Measurements from ENCODE around the gene SMC6. TPM values are rescaled to one million over a fixed set of nuclear protein-coding genes. Genes with fewer than 3 reads are reported as not detected.

Gene SMC6
- total RNA-seq, 2 donors from 2014 or later, result 9.9 to 11.9 TPM

DNA sequence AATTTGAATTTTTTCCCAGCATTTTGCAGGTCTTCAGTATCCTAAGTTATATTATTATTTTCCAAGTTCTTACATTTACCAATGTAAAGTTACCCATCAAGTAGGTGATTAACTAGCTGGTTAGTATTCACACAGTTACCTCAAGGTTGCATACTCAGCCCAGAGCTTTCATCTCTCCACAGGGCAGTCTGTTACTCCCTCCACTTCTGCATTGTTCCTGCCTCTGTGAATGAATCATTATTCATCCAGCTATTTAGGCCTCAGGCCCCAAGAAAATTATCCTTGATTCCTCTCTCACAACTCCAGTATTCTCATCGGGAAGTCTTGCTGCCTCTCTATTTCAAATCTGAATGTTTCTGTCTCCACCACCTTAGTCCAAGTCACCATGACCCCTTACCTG, 92.2 kb downstream of the SMC6 start:
- no peak overlapping the region for H3K4me3 ChIP-seq
- no peak for TF ChIP-seq POLR2A (IDR thresholded peaks at IDR 0.05)
- TF ChIP-seq, protein P1, sequence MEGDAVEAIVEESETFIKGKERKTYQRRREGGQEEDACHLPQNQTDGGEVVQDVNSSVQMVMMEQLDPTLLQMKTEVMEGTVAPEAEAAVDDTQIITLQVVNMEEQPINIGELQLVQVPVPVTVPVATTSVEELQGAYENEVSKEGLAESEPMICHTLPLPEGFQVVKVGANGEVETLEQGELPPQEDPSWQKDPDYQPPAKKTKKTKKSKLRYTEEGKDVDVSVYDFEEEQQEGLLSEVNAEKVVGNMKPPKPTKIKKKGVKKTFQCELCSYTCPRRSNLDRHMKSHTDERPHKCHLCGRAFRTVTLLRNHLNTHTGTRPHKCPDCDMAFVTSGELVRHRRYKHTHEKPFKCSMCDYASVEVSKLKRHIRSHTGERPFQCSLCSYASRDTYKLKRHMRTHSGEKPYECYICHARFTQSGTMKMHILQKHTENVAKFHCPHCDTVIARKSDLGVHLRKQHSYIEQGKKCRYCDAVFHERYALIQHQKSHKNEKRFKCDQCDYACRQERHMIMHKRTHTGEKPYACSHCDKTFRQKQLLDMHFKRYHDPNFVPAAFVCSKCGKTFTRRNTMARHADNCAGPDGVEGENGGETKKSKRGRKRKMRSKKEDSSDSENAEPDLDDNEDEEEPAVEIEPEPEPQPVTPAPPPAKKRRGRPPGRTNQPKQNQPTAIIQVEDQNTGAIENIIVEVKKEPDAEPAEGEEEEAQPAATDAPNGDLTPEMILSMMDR (IDR thresholded peaks at IDR 0.05), result no peak

DNA sequence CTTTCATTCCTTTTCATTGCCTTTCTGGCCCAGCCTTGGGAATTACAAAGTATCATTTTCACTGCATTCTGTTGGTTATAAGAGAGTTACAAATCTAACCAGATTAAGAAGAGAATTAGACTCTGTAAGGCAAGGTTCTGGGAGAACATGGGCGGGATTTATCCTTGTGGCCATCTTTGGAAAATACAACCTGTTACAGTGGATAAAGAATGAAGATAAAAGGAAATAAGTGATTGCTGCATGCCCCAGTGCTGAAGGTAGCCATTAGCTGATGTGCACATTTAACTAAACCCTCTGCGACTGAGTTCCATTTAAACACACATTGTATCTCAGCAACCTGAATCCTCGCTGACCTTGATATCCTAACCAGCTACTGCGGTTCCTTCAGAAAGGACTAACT, 93.4 kb downstream of the SMC6 start:
- no peak for ATAC-seq
- H3K4me3 ChIP-seq, result no peak overlapping the region
- intact Hi-C loops (cut with DNase I), result no loop called here

More for the DNA sequence above, 92.2 kb downstream of the SMC6 start:
- intact Hi-C loops (cut with DNase I), result no loop called here
- 76 to 86% methylated on average over 1 of the region's 1 CpG for WGBS, 2 donors
- H3K27ac ChIP-seq, result no peak overlapping the region
- H3K4me1 ChIP-seq, result no peaks in the 10 kb centered on the region
- no peaks in the 10 kb centered on the region for H3K36me3 ChIP-seq (replicated peaks in 1 of 2; ENCODE audit: insufficient read depth in 1 of 2, low read depth in 2 of 2)
- H3K9me3 ChIP-seq, result no peaks in the 10 kb centered on the region
- H3K27me3 ChIP-seq, result no peaks in the 10 kb centered on the region
- ATAC-seq, result no peak
- no peak for DNase-seq

DNA sequence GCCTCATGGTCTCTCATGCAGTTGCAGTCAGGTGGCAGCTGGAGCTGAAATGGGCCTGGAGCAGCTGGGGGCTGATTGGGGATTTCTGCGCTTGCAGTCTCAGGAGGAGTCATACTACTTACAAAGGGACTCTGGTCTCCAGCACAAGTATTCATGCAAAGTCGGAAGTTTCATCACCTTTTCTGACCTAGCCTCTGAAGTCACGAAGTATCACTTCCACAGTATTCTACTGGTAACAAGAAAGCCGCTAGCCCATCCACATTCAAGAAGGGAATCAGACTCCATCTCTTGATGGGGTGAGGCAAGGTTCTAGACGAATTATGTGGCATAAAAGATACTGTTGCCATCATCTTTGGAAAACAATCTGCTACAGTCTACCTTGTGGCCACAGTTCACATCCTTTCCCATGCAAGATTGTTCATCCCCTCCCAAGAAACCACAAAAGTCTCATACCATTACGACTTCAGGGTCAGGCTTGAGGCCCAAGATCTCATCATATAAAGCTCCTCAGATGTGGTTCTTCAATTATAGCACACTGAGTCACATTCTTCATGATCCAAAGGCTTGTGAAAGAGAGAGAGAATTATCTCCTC, 95.3 kb downstream of the SMC6 start:
- H3K4me3 ChIP-seq, result no peak overlapping the region
- H3K27ac ChIP-seq, result no peak overlapping the region
- TF ChIP-seq POLR2A (IDR thresholded peaks at IDR 0.05), result no peak
- H3K9me3 ChIP-seq, result no peaks in the 10 kb centered on the region
- no peaks in the 10 kb centered on the region for H3K27me3 ChIP-seq
- DNase-seq, result no peak
- H3K4me1 ChIP-seq, result no peaks in the 10 kb centered on the region
- whole genome bisulfite sequencing, 2 donors, result 84 to 86% methylated on average over 6 of the region's 6 CpGs
- no peaks in the 10 kb centered on the region for H3K36me3 ChIP-seq (replicated peaks in 1 of 2; ENCODE audit: insufficient read depth in 1 of 2, low read depth in 2 of 2)
- ATAC-seq, result no peak
- intact Hi-C loops (cut with DNase I), result no loop called here

More for the DNA sequence above, 93.4 kb downstream of the SMC6 start:
- Histone ChIP-seq H3K27me3 (no peaks in the 10 kb centered on the region), H3K9me3 (no peaks in the 10 kb centered on the region), H3K4me1 (no peaks in the 10 kb centered on the region), H3K36me3 (replicated peaks in 1 of 2; ENCODE audit: insufficient read depth in 1 of 2, low read depth in 2 of 2) (no peaks in the 10 kb centered on the region), H3K27ac (no peak overlapping the region)
- WGBS, 2 donors, result 68 to 84% methylated on average over 4 of the region's 4 CpGs
- TF ChIP-seq, protein P1 (IDR thresholded peaks at IDR 0.05), result no peak
- TF ChIP-seq POLR2A (IDR thresholded peaks at IDR 0.05), result no peak
- no peak for DNase-seq

DNA sequence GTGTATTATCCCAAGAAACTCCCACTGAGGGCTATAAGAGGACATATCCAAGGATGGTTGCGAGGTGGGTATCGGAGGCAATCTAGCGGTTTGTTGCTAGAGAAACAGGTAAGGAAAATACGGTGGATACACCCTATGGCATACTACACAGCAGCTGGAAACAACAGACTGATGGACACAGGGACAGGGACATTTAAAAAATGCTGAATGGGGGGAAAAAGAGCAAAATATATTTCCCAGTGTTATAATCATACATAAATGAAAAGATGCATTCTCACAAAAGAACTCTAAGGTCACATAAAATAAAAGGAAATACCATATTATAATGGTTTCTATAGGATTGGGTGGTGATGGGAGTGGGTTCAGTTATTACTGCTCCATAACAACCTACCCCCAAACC, 95.9 kb downstream of the SMC6 start:
- TF ChIP-seq POLR2A (IDR thresholded peaks at IDR 0.05), result no peak
- TF ChIP-seq, protein P1 (IDR thresholded peaks at IDR 0.05), result no peak
- no peak overlapping the region for H3K27ac ChIP-seq
- no peaks in the 10 kb centered on the region for H3K9me3 ChIP-seq
- H3K4me3 ChIP-seq, result no peak overlapping the region
- H3K36me3 ChIP-seq (replicated peaks in 1 of 2; ENCODE audit: insufficient read depth in 1 of 2, low read depth in 2 of 2), result no peaks in the 10 kb centered on the region
- intact Hi-C loops (cut with DNase I), result no loop called here
- DNase-seq, result no peak
- WGBS, 2 donors, result 87 to 93% methylated on average over 4 of the region's 4 CpGs
- no peaks in the 10 kb centered on the region for H3K4me1 ChIP-seq
- ATAC-seq, result no peak
- H3K27me3 ChIP-seq, result no peaks in the 10 kb centered on the region

DNA sequence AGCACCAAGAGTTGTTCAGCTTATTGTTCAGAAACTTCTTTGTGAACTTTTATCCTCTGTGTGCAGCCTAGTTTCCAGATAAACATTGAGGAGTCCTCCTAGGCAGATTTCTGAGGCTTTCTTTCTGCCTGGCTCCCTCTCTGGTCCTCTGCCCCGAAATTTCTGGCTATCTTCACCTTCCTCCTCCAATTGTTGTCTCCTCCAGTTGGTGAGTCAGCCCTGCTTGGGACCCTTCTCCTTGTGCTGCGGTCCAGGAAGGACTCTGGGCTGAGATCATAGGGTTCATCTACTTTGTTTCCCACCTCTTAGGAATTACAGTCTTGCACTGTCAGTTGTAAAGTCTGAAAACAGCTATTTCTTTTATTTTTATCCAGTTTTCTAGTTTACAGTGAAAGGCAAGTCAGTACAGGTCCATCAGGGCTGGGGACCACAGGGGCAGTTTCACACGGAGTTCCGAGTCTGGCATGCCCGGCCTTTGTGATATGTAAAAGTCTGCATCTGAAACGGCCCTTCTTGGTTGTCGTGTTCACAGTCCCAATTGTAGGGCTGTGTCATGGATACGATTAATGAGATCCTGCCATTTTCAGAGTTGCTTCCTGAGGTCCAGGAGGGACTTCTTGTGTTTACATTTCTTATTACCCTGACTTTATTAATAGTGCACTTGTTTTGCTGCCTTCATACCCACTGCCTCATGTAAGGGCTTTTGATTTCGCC, 100.8 kb downstream of the SMC6 start:
- no peaks in the 10 kb centered on the region for H3K9me3 ChIP-seq
- 78 to 80% methylated on average over 9 of the region's 9 CpGs for WGBS, 2 donors
- H3K4me3 ChIP-seq, result no peak overlapping the region
- H3K36me3 ChIP-seq (replicated peaks in 1 of 2; ENCODE audit: insufficient read depth in 1 of 2, low read depth in 2 of 2), result no peaks in the 10 kb centered on the region
- DNase-seq, result no peak
- H3K27me3 ChIP-seq, result no peaks in the 10 kb centered on the region
- no peak overlapping the region for H3K27ac ChIP-seq
- no peaks in the 10 kb centered on the region for H3K4me1 ChIP-seq
- no peak for TF ChIP-seq POLR2A (IDR thresholded peaks at IDR 0.05)
- TF ChIP-seq, protein P1 (IDR thresholded peaks at IDR 0.05), result no peak
- intact Hi-C loops (cut with DNase I), result no loop called here
- no peak for ATAC-seq
